ENCODE data around the gene RPS16. TPM values are rescaled to one million over a fixed set of nuclear protein-coding genes. Genes with fewer than 3 reads are reported as not detected.

Gene RPS16
- total and polyA plus RNA-seq, 12 donors, result 936 to 3,280 (median 1,424) TPM

DNA sequence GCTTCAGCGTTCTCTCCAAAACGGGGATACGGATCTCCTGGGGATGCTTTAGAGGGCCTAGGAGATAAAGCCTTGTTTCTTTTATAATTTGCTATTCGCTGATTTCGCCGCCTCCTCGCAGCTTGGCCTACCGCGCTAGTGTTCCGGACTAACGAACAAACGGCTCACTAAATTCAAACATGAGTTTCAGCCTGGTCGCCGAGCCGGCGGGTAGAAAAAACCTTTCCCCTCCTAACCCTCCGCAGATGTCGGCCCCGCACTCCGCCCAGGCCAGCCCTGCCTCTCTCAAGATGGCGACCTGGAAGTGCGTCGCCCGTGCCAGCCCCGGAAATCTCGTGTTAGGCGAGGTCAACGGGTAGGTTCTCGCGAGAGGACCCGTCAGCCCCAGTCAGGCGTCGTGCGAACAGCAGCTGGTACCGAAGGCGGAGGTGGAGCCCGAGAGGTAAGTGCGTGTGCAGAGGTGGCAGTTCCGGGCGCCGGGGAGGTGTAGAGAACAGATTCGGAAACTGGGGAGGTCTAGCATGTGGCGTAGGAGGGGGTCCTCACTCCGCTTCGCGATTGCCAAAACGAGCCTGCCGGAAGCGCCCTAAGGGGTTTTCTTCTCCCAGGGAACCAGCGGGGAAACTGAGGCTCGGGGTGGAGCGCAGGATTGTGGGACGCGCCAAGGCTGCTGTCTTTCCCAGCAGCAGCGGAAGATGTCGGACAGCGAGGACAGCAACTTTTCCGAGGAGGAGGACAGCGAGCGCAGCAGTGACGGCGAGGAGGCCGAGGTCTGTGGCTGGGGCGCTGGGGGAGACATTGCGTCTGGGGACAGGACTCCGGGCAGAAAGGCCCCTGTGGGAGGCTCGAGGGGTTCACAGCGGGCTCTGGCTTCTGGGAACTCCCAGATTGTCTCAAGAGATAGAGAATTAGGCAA is 9.7 kb upstream of the RPS16 start, which contains the start of gene SUPT5H:
TSS of gene SUPT5H (plus strand) at position 387 of the 916 bp plus-strand sequence. CDS start at position 696, 309 bp downstream.
- H3K27me3 ChIP-seq, result no peaks in the 10 kb centered on the region
- 0% methylated on average over 68 of the region's 68 CpGs for WGBS, 2 donors
- peak within 1 kb of the TSS; percentile 70 to 97 (median 93) for H3K27ac ChIP-seq
- intact Hi-C loops (cut with DNase I), result loop anchor here in 3 of 10 donors (2.0 to 10.0 kb wide), 5 partner anchors 33 to 103 kb away; partner anchors contain the start of genes EID2B (in 2 of the 3), MED29 (in 1 of the 3), PAF1 (in 1 of the 3) and PLEKHG2 (in 1 of the 3)
- peaks cover 6 to 48% (median 35%) of the 10 kb centered on the region in 9 donors for H3K4me1 ChIP-seq
- DNase-seq, result peak; percentile 96 to 98
- no peak for TF ChIP-seq CTCF (IDR thresholded peaks at IDR 0.05)
- H3K9me3 ChIP-seq, result no peaks in the 10 kb centered on the region
- peaks cover 0 to 30% (median 3%) of the 10 kb centered on the region in 9 donors for H3K36me3 ChIP-seq
- H3K4me3 ChIP-seq, result peak within 1 kb of the TSS; percentile 72 to 97 (median 84)
- ATAC-seq, result peak; percentile 98 to 99 (median 99)

DNA sequence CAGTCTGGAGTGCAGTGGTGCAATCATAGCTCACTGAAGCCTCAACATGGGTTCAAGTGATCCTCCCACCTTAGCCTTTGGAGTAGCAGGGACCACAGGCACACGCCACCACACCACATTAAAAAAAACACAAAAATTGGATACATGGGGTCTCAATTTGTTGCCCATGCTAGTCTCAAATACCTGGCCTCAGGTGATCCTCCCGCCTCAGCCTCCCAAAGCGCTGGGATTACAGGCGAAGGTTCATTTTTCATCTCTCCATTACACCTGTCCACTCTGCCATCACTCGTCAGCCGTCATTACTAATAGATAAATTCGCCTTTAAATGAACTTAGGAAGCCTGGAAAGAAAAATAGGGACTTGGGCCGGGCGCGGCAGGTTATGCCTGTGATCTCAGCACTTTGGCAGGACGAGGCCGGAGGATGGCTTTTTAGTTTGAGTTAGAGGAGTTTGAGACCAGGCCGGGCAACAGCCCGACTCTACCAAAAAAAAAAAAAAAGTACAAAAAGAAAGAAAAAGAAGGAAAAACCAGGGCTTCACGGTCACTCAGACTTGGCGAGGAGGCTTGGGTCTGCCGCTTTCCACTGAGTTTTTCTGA is 8.9 kb upstream of the RPS16 start:
- no peak for TF ChIP-seq CTCF (IDR thresholded peaks at IDR 0.05)
- Histone ChIP-seq H3K4me1 (peaks cover 6 to 47% (median 35%) of the 10 kb centered on the region in 9 donors), H3K4me3 (peak overlapping the region; percentile 72 to 97 (median 84)), H3K27ac (peak overlapping the region; percentile 70 to 97 (median 93)), H3K9me3 (no peaks in the 10 kb centered on the region), H3K27me3 (no peaks in the 10 kb centered on the region), H3K36me3 (peaks cover 0 to 28% (median 3%) of the 10 kb centered on the region in 9 donors)
- intact Hi-C loops (cut with DNase I), result loop anchor here in 3 of 10 donors (2.0 to 10.0 kb wide), 6 partner anchors 32 to 228 kb away; partner anchors contain the start of genes EID2B (in 2 of the 3), MED29 (in 1 of the 3), PAF1 (in 1 of the 3) and PLEKHG2 (in 1 of the 3)
- 5 to 6% methylated on average over 16 to 17 of the region's 17 CpGs for WGBS, 2 donors
- DNase-seq (no peak), ATAC-seq (peak in 5 of 8 donors; percentile 2 to 40 (median 27))

DNA sequence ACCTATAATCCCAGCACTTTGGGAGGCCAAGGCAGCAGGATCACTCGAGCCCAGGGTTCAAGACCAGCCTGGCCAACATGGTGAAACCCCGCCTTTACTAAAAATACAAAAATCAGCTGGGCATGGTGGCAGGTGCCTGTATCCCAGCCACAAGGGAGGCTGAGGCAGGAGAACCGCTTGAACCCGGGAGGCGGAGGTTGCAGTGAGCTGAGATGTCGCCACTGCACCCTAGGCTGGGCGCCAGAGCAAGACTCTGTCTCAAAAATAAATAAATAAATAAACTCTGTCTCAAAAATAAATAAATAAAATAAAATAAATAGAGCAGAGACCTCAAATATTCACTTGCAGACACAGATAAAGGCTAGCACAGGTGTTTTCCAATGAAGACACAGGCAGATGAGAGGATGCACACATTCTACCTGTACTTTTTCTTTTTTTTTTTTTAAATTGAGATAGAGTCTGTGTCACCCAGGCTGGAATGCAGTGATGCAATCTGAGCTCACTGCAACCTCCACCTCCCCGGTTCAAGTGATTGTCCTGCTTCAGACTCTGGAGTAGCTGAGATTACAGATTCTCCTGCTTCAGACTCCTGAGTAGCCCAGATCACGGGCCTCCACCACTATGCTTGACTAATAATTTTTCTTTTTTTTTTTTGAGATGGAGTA is 2.7 kb upstream of the RPS16 start:
- no peaks in the 10 kb centered on the region for H3K9me3 ChIP-seq
- H3K27ac ChIP-seq, result no peak overlapping the region
- peaks cover 10 to 38% (median 27%) of the 10 kb centered on the region in 9 donors for H3K4me1 ChIP-seq
- DNase-seq (no peak), ATAC-seq (no peak)
- no peak for TF ChIP-seq CTCF (IDR thresholded peaks at IDR 0.05)
- peaks cover 0 to 17% (median 10%) of the 10 kb centered on the region in 9 donors for H3K36me3 ChIP-seq
- 81% methylated on average over 9 of the region's 9 CpGs for WGBS, 2 donors
- no peak overlapping the region for H3K4me3 ChIP-seq
- intact Hi-C loops (cut with DNase I), result no loop called here
- H3K27me3 ChIP-seq, result peaks cover 0 to 6% (median 0%) of the 10 kb centered on the region in 7 donors

Measured in heart right ventricle (tissue), 16 donors.